HepG2 (cell line): Measurements from ENCODE around the gene TRPM5. TPM values are rescaled to one million over a fixed set of nuclear protein-coding genes. Genes with fewer than 3 reads are reported as not detected.

Experiments used
- ATAC-seq: fragments of 200-7000 bp; cut with Tn5 transposase; 3 replicates; pipeline ENCODE4 v1.9.1; 2020; ENCODE audit warnings: mild to moderate bottlenecking, moderate library complexity
- BruUV-seq: library from RNA; stranded (reverse); fragments of 400-500 nt; replicated peaks from 2 replicates; lab custom pipeline; 2021; lab: Mats Ljungman, UMichigan
- CTCF ChIA-PET: fragments of 300-600 bp; formaldehyde crosslinking; extraction: SDS; loops from one replicate; lab custom pipeline; 2021; ENCODE audit warnings: low total read pairs, inconsistent platforms, low intra/inter-chr PET ratio; lab: Yijun Ruan, JAX
- POLR2A ChIA-PET: fragments of 350-600 bp; sonication (Branson Sonifier 250); formaldehyde crosslinking; loops from one replicate; lab custom pipeline; 2020; ENCODE audit warnings: antibody characterized with exemption, inconsistent platforms; lab: Yijun Ruan, JAX
- DNase-seq: peaks from one replicate; pipeline ENCODE4 v3.0.0-alpha.2; 2015; ENCODE audit warnings: low spot score
- FAIRE-seq: peaks from 3 replicates; lab custom pipeline; 2011; peaks lifted over from hg19 to GRCh38; lab: Jason Lieb, UNC
- H2AFZ ChIP-seq: one replicate; pipeline ENCODE4 v1.6.1; 2011; ENCODE audit warnings: low read length, inconsistent platforms
- H3K27ac ChIP-seq: fragments of 300-600 bp; 3 replicates; pipeline ENCODE4 v1.8.0; 2011; ENCODE audit warnings: mixed run types, mild to moderate bottlenecking, mixed read lengths, low read length, inconsistent platforms; ENCODE audit not compliant: insufficient read depth; ENCODE audit errors: extremely low read length
- H3K27me3 ChIP-seq, 2 experiments: fragments of 200-600 bp in 1 of 2; 2 replicates in 1 of 2; 3 replicates in 1 of 2; pipeline versions ENCODE4 v1.6.0 to v1.8.0; 2011; ENCODE audit warnings: low read length in 2 of 2, mild to moderate bottlenecking in 2 of 2, moderate library complexity in 2 of 2, inconsistent platforms in 1 of 2; ENCODE audit not compliant: insufficient read depth in 2 of 2, control insufficient read depth in 1 of 2
- H3K36me3 ChIP-seq, 2 experiments: fragments of 200-600 bp in 1 of 2; replicated peaks in 1 of 2; 2 replicates in 1 of 2; 3 replicates in 1 of 2; pipeline versions ENCODE4 v1.5.1 to v1.8.0; 2011; ENCODE audit warnings: low read length in 2 of 2, inconsistent platforms in 1 of 2; ENCODE audit not compliant: insufficient read depth in 2 of 2, control insufficient read depth in 1 of 2
- H3K4me1 ChIP-seq: 2 replicates; pipeline ENCODE4 v1.5.1; 2012; ENCODE audit warnings: low read length, inconsistent platforms; ENCODE audit not compliant: insufficient read depth
- H3K4me2 ChIP-seq: 2 replicates; pipeline ENCODE4 v1.6.0; 2011; ENCODE audit warnings: low read depth, low read length, inconsistent platforms
- H3K4me3 ChIP-seq, 3 experiments: fragments of 200-600 bp in 1 of 3; sonication (generic), shearing (Covaris generic) in 1 of 3; replicated peaks in 1 of 3; 2 replicates each; pipeline ENCODE4 v1.5.1; 2011 to 2016; ENCODE audit warnings: low read length in 3 of 3, inconsistent platforms in 2 of 3, low read depth in 2 of 3, mild to moderate bottlenecking in 2 of 3, control low read depth in 1 of 3, mixed read lengths in 1 of 3; ENCODE audit not compliant: insufficient read depth in 1 of 3
- H3K79me2 ChIP-seq: one replicate; pipeline ENCODE4 v1.6.1; 2011; ENCODE audit warnings: low read length, inconsistent platforms; ENCODE audit not compliant: insufficient read depth
- H3K9ac ChIP-seq: 2 replicates; pipeline ENCODE4 v1.6.0; 2011; ENCODE audit warnings: mild to moderate bottlenecking, low read depth, low read length, inconsistent platforms; ENCODE audit not compliant: insufficient read depth
- H3K9me3 ChIP-seq: 2 replicates; pipeline ENCODE4 v1.5.1; 2012; ENCODE audit warnings: mild to moderate bottlenecking, low read length
- H4K20me1 ChIP-seq: 2 replicates; pipeline ENCODE4 v1.6.0; 2011; ENCODE audit warnings: inconsistent platforms, mild to moderate bottlenecking, low read length, moderate library complexity; ENCODE audit not compliant: insufficient read depth
- ATM ChIP-seq: fragments of 450-650 bp; IDR thresholded peaks from 2 replicates; pipeline ENCODE4 v1.7.1; 2017; ENCODE audit warnings: mild to moderate bottlenecking, borderline replicate concordance
- CC2D1A ChIP-seq: sonication (generic); formaldehyde crosslinking; IDR thresholded peaks from 2 replicates; pipeline ENCODE4 v1.8.1; 2023; ENCODE audit warnings: mild to moderate bottlenecking, missing genetic modification reagents
- CREB1 ChIP-seq, 2 experiments: fragments of 450-650 bp in 1 of 2; IDR thresholded peaks; 2 replicates each; pipeline ENCODE4 v1.6.1; 2016 to 2017; ENCODE audit warnings: control low read depth in 1 of 2, mild to moderate bottlenecking in 1 of 2, missing compliant biosample characterization in 1 of 2, missing genetic modification characterization in 1 of 2
- DZIP1 ChIP-seq: sonication (generic); formaldehyde crosslinking; IDR thresholded peaks from 2 replicates; pipeline ENCODE4 v1.5.0; 2020; ENCODE audit warnings: mild to moderate bottlenecking, missing genetic modification reagents
- ELF3 ChIP-seq: IDR thresholded peaks from 2 replicates; pipeline ENCODE4 v1.6.1; 2016; ENCODE audit warnings: missing genetic modification reagents, missing compliant biosample characterization
- GABPA ChIP-seq, 2 experiments: IDR thresholded peaks; 2 replicates each; pipeline ENCODE4 v1.6.1; 2011 to 2016; ENCODE audit warnings: low read depth in 2 of 2, low read length in 1 of 2, missing biosample characterization in 1 of 2, missing genetic modification characterization in 1 of 2
- KDM4B ChIP-seq: sonication (generic); formaldehyde crosslinking; IDR thresholded peaks from 2 replicates; pipeline ENCODE4 v1.4.0; 2020; ENCODE audit warnings: missing genetic modification reagents
- NPAS2 ChIP-seq: sonication (generic); formaldehyde crosslinking; IDR thresholded peaks from 2 replicates; pipeline ENCODE4 v1.8.0; 2022; ENCODE audit warnings: mild to moderate bottlenecking, missing genetic modification reagents, borderline replicate concordance
- PAWR ChIP-seq: sonication (generic); formaldehyde crosslinking; IDR thresholded peaks from 2 replicates; pipeline ENCODE4 v1.4.0; 2020; ENCODE audit warnings: missing genetic modification reagents, mild to moderate bottlenecking, borderline replicate concordance
- REPIN1 ChIP-seq: sonication (generic); formaldehyde crosslinking; IDR thresholded peaks from 2 replicates; pipeline ENCODE4 v1.8.0; 2022; ENCODE audit warnings: missing genetic modification reagents, low read depth, mild to moderate bottlenecking, borderline replicate concordance
- SETDB1 ChIP-seq: sonication (generic); formaldehyde crosslinking; IDR thresholded peaks from 2 replicates; pipeline ENCODE4 v1.5.1; 2020; ENCODE audit warnings: missing genetic modification reagents, mild to moderate bottlenecking, borderline replicate concordance
- SIN3B ChIP-seq: fragments of 150-350 bp; IDR thresholded peaks from 2 replicates; pipeline ENCODE4 v1.6.1; 2014; ENCODE audit warnings: low read length
- TEAD3 ChIP-seq: optimal IDR thresholded peaks from 2 replicates; pipeline ENCODE3; 2016; ENCODE audit warnings: borderline replicate concordance
- TMF1 ChIP-seq: sonication (generic); formaldehyde crosslinking; IDR thresholded peaks from 2 replicates; pipeline ENCODE4 v1.8.1; 2022; ENCODE audit warnings: low read depth, missing genetic modification reagents
- ZNF674 ChIP-seq: sonication (generic); formaldehyde crosslinking; IDR thresholded peaks from 2 replicates; pipeline ENCODE4 v1.5.0; 2020; ENCODE audit warnings: low read depth, mild to moderate bottlenecking, missing genetic modification reagents
- WGBS: methylation state at CpG from one replicate; pipeline ENCODE4 v1.1.6; 2017; ENCODE audit warnings: low lambda C conversion rate; 5-methylcytosine and 5-hydroxymethylcytosine counted together
- in situ Hi-C: cut with HindIII; loops from 2 replicates; pipeline ENCODE4 v1.10.0; 2017; ENCODE audit warnings: low pct_unique_long_range_greater_than_20kb; ENCODE audit not compliant: extremely low pct_ligation_motif_present
- intact Hi-C: fragments of 100-400 bp; cut with micrococcal nuclease; formaldehyde crosslinking; loops from one replicate; pipeline ENCODE4 v1.10.0; 2022; ENCODE audit not compliant: unreplicated experiment
- polyA plus RNA-seq, 8 experiments: library from polyadenylated mRNA; depleted of rRNA in 3 of 8; stranded (reverse) in 7 of 8; unstranded in 1 of 8; fragments of >200 nt; fragmentation: Illumina TruSeq in 4 of 8; extraction: Trizol in 4 of 8; gene quantifications; 2 replicates each; pipeline versions ENCODE4 v1.2.1 to v1.2.3, GENCODE V29; 2011 to 2016; ENCODE audit warnings: low read depth in 4 of 8, missing spikeins in 1 of 8, mixed read lengths in 1 of 8; ENCODE audit not compliant: insufficient read depth in 1 of 8
- total RNA-seq, 5 experiments: library from RNA; depleted of rRNA; stranded (reverse); fragments of >200 nt; fragmentation: Illumina TruSeq; extraction: Trizol; gene quantifications; 2 replicates each; pipeline ENCODE4 v1.2.3, GENCODE V29; 2016; ENCODE audit warnings: low read depth in 1 of 5

The TRPM5 gene
- total and polyA plus RNA-seq, 2 of the 13 experiments (the other 11 are each of a cell fraction or from before 2014, with no cell fraction given): 0.12 TPM; not detected in 1

GRCh38 chr11:2433106-2433925 is 11.0 kb downstream of the TRPM5 start:
- ChIA-PET POLR2A (no interaction called here), CTCF (no interaction called here)
- Histone ChIP-seq H3K9me3 (no peaks in the 10 kb centered on the region), H3K4me1 (no peaks in the 10 kb centered on the region), H3K4me2 (no peak overlapping the region), H3K27me3 (peaks cover 10 to 61% of the 10 kb centered on the region in 2 experiments; a peak in 4 of 5 replicates), H3K79me2 (no peaks in the 10 kb centered on the region), H3K36me3 (no peaks in the 10 kb centered on the region), H4K20me1 (no peaks in the 10 kb centered on the region), H3K27ac (no peak overlapping the region), H3K4me3 (no peak overlapping the region), H2AFZ (no peak overlapping the region), H3K9ac (no peak overlapping the region)
- in situ Hi-C loops: loop anchor here (5.0 kb wide), 1 partner anchor 464 kb away; no protein-coding TSS in a partner anchor
- DNase-seq (no peak), ATAC-seq (no peak), FAIRE-seq (no peak)
- intact Hi-C loops: no loop called here
- BruUV-seq: no TSS peak
- WGBS: 28% methylated on average over 5 of the region's 22 CpGs
- TF ChIP-seq GABPA (IDR thresholded peaks at IDR 0.05; ENCODE audit: low read depth, low read length) (0 out of 2 replicates have a peak, but pooled peaks have one; percentile 7), GABPA (CRISPR knock-in tag; IDR thresholded peaks at IDR 0.05; ENCODE audit: low read depth) (no peak), NPAS2 (CRISPR knock-in tag) (no peak)
- TF ChIP-seq, all 625 proteins: peak for 1

- no peak overlapping the region for H3K27ac ChIP-seq
- no peaks in the 10 kb centered on the region for H3K79me2 ChIP-seq
- intact Hi-C loops (no loop called here), in situ Hi-C loops (loop anchor here (5.0 kb wide), 1 partner anchor 465 kb away; no protein-coding TSS in a partner anchor)
- no peak overlapping the region for H3K4me3 ChIP-seq
- H3K9me3 ChIP-seq: no peaks in the 10 kb centered on the region
- 0% methylated on average over 2 of the region's 13 CpGs for WGBS
- no peak for FAIRE-seq
- no peak overlapping the region for H3K9ac ChIP-seq
- DNase-seq: no peak
- H3K27me3 ChIP-seq: peaks cover 10 to 61% of the 10 kb centered on the region in 2 experiments; a peak in 4 of 5 replicates
- CTCF ChIA-PET: no interaction called here
- H4K20me1 ChIP-seq: no peaks in the 10 kb centered on the region
- H3K4me1 ChIP-seq: no peaks in the 10 kb centered on the region
- no peaks in the 10 kb centered on the region for H3K36me3 ChIP-seq
- no peak for ATAC-seq
- no peak overlapping the region for H2AFZ ChIP-seq
- H3K4me2 ChIP-seq: no peak overlapping the region
- BruUV-seq: no TSS peak
- POLR2A ChIA-PET: no interaction called here
- no peak for TF ChIP-seq TMF1 (CRISPR knock-in tag)
- TF ChIP-seq ATM: no peak
- no peak for TF ChIP-seq SIN3B
- TF ChIP-seq DZIP1: no peak
- TF ChIP-seq KDM4B (CRISPR knock-in tag): no peak
- TF ChIP-seq TEAD3 (CRISPR knock-in tag): no peak
- TF ChIP-seq ZNF674 (CRISPR knock-in tag): no peak
- TF ChIP-seq REPIN1: no peak
- TF ChIP-seq CREB1 (IDR thresholded peaks at IDR 0.05): no peak
- TF ChIP-seq CREB1 (CRISPR knock-in tag; IDR thresholded peaks at IDR 0.05): no peak
- no peak for TF ChIP-seq PAWR (CRISPR knock-in tag)
- TF ChIP-seq CC2D1A (CRISPR knock-in tag): no peak
- TF ChIP-seq ELF3 (CRISPR knock-in tag): no peak
- TF ChIP-seq SETDB1 (CRISPR knock-in tag): no peak
These were observed 11.7 kb downstream of the TRPM5 start for GRCh38 chr11:2432628-2433071.
